Brain microvascular endothelial cell (primary cell): Measurements from ENCODE around the gene ANO1.

Experiments used
- DNase-seq: peaks from one replicate; pipeline ENCODE4 v3.0.0-alpha.2; 2020
- H3K27ac ChIP-seq: fragments of 250-450 bp; sonication (Bioruptor Pico); 2 replicates; pipeline ENCODE4 v1.5.1; 2020; ENCODE audit warnings: mild to moderate bottlenecking, moderate library complexity
- H3K27me3 ChIP-seq: fragments of 250-450 bp; sonication (Bioruptor Pico); replicated peaks from 2 replicates; pipeline ENCODE4 v1.5.1; 2020; ENCODE audit warnings: mild to moderate bottlenecking
- H3K36me3 ChIP-seq: fragments of 250-450 bp; sonication (Bioruptor Pico); replicated peaks from 2 replicates; pipeline ENCODE4 v1.5.1; 2020; ENCODE audit warnings: mild to moderate bottlenecking
- H3K4me3 ChIP-seq: 2 replicates; pipeline ENCODE4 v1.5.1; 2011; ENCODE audit warnings: low read depth, mild to moderate bottlenecking, control low read depth, low read length, moderate library complexity
- CTCF ChIP-seq: IDR thresholded peaks from 2 replicates; pipeline ENCODE4 v1.5.1; 2011; ENCODE audit warnings: low read depth, mild to moderate bottlenecking, moderate library complexity, low read length, control low read depth, inconsistent platforms; ENCODE audit errors: missing control alignments
- in situ Hi-C: cut with HindIII; loops from 2 replicates; pipeline ENCODE4 v1.10.0; 2017; ENCODE audit warnings: low sequenced_read_pairs, low pct_ligation_motif_present

The ANO1 gene

GRCh38 chr11:70078095-70078780, at the start of gene ANO1:
Gene ANO1 (plus strand): TSS chr11:70078317. CDS start chr11:70078607, 290 bp downstream.
- Histone ChIP-seq H3K27ac (no peak within 1 kb of the TSS), H3K27me3 (peaks cover 25% of the 10 kb centered on the region), H3K36me3 (no peaks in the 10 kb centered on the region), H3K4me3 (no peak within 1 kb of the TSS)
- in situ Hi-C loops, result no loop called here
- no peak for TF ChIP-seq CTCF
- no peak for DNase-seq

GRCh38 chr11:70029115-70029860, 48.8 kb upstream of the ANO1 start:
- Histone ChIP-seq H3K36me3 (no peaks in the 10 kb centered on the region), H3K27ac (no peak overlapping the region), H3K27me3 (no peaks in the 10 kb centered on the region), H3K4me3 (no peak overlapping the region)
- DNase-seq, result no peak
- in situ Hi-C loops, result loop anchor here (25.0 kb wide), 1 partner anchor 158 kb away; no protein-coding TSS in a partner anchor
- no peak for TF ChIP-seq CTCF

GRCh38 chr11:70029861-70030380, 48.2 kb upstream of the ANO1 start:
- in situ Hi-C loops, result loop anchor here (25.0 kb wide), 1 partner anchor 157 kb away; no protein-coding TSS in a partner anchor
- no peak for DNase-seq
- Histone ChIP-seq H3K36me3 (no peaks in the 10 kb centered on the region), H3K27ac (no peak overlapping the region), H3K4me3 (no peak overlapping the region), H3K27me3 (no peaks in the 10 kb centered on the region)
- TF ChIP-seq CTCF, result no peak

- in situ Hi-C loops, result loop anchor here (25.0 kb wide), 1 partner anchor 157 kb away; no protein-coding TSS in a partner anchor
- no peak for TF ChIP-seq CTCF
- Histone ChIP-seq H3K4me3 (no peak overlapping the region), H3K36me3 (no peaks in the 10 kb centered on the region), H3K27ac (no peak overlapping the region), H3K27me3 (no peaks in the 10 kb centered on the region)
- no peak for DNase-seq
Measured at GRCh38 chr11:70030412-70030811, 47.7 kb upstream of the ANO1 start.

GRCh38 chr11:70031631-70032469, 46.3 kb upstream of the ANO1 start:
- no peaks in the 10 kb centered on the region for H3K27me3 ChIP-seq
- TF ChIP-seq CTCF, result no peak
- no peaks in the 10 kb centered on the region for H3K36me3 ChIP-seq
- in situ Hi-C loops, result loop anchor here (25.0 kb wide), 1 partner anchor 155 kb away; no protein-coding TSS in a partner anchor
- no peak overlapping the region for H3K27ac ChIP-seq
- H3K4me3 ChIP-seq, result no peak overlapping the region
- DNase-seq, result no peak
